ENCODE results near the gene PGBD5.

Gene PGBD5

DNA sequence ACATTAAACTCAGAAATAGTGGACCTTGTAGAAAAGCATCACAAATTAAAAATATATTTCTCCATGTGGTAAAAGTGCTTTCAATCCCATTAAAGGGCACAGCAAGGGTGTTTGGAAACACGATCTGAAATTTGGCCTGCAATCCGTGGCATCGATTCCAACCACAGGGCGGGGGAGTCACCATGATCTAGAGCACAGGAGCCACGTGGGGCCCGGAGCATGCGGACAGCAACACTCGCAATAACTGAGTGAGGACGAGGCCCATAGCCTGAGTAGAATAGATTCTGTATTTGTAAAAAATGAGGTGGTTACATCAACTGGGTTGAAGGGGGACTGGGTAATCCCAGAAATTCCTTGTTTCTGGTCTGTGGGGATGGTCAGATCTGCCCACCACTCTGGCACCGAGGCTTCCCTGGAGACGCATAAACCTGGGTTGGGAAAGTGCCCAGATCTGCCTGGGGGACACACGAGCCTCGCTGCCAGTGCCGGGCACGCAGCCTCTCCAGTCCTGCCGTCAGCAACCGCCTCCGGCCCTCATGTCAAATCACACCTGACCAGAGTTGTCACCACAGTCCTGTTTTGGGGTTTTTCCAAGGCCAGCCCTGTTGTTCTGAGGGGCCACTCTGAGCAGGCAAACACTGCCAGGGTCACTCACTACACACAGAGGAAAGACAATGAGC is 104.3 kb downstream of the PGBD5 start:
- 94% methylated on average over 18 of the region's 18 CpGs for WGBS
- Histone ChIP-seq H3K4me1 (ENCODE audit: insufficient read depth, low read length) (no peaks in the 10 kb centered on the region), H3K4me3 (ENCODE audit: low read length) (no peak overlapping the region), H3K27ac (ENCODE audit: low read depth, low read length) (no peak overlapping the region), H3K36me3 (ENCODE audit: insufficient read depth, low read length) (peaks cover 33% of the 10 kb centered on the region), H3K9me3 (ENCODE audit: insufficient read depth, low read depth, low read length) (no peaks in the 10 kb centered on the region), H3K9ac (ENCODE audit: low read depth, low read length) (no peak overlapping the region), H3K27me3 (ENCODE audit: insufficient read depth, low read length) (no peaks in the 10 kb centered on the region)

DNA sequence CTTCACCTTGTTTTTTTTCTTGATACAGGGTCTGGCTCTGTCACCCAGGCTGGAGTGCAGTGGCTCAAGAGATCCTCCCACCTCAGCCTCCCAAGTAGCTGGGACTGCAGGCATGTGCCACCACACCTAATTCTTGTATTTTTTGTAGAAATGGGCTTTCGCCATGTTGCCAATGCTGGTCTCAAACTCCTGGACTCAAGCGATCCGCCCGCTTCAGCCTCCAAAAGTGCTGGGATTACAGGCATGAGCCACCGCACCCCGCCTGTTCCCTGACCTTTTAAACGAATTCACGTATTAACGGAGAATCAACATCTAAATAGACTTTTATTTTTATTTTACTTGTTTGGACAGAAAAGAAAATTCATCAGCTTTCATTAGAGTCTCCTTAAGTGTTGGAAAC is 104.8 kb downstream of the PGBD5 start:
- Histone ChIP-seq H3K9ac (ENCODE audit: low read depth, low read length) (no peak overlapping the region), H3K36me3 (ENCODE audit: insufficient read depth, low read length) (peaks cover 33% of the 10 kb centered on the region), H3K27me3 (ENCODE audit: insufficient read depth, low read length) (no peaks in the 10 kb centered on the region), H3K9me3 (ENCODE audit: insufficient read depth, low read depth, low read length) (no peaks in the 10 kb centered on the region), H3K27ac (ENCODE audit: low read depth, low read length) (no peak overlapping the region), H3K4me1 (ENCODE audit: insufficient read depth, low read length) (no peaks in the 10 kb centered on the region), H3K4me3 (ENCODE audit: low read length) (no peak overlapping the region)
- 91% methylated on average over 9 of the region's 9 CpGs for WGBS

DNA sequence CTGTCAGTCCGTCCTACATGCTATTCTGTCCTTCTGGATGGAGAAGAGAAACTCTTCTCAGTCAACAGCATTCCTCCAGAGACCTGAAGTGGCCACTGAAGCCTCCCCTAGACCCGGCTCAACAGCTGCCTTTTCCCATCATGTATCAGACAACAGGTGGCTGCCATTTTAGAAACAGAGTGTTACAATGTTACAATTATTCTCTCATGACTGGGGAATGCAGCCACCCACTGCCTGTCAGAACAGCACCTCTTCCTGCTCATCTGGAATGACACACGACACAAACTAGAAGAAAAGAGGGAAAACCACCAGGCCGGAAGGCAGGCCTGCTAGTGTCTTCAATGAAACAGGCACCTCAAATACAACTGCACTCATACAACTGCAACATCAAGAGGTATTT is 105.3 kb downstream of the PGBD5 start:
- no peaks in the 10 kb centered on the region for H3K27me3 ChIP-seq (ENCODE audit: insufficient read depth, low read length)
- 89% methylated on average over 4 of the region's 4 CpGs for WGBS
- no peaks in the 10 kb centered on the region for H3K9me3 ChIP-seq (ENCODE audit: insufficient read depth, low read depth, low read length)
- no peak overlapping the region for H3K4me3 ChIP-seq (ENCODE audit: low read length)
- no peak overlapping the region for H3K27ac ChIP-seq (ENCODE audit: low read depth, low read length)
- H3K4me1 ChIP-seq (ENCODE audit: insufficient read depth, low read length): no peaks in the 10 kb centered on the region
- no peak overlapping the region for H3K9ac ChIP-seq (ENCODE audit: low read depth, low read length)
- H3K36me3 ChIP-seq (ENCODE audit: insufficient read depth, low read length): peaks cover 33% of the 10 kb centered on the region

DNA sequence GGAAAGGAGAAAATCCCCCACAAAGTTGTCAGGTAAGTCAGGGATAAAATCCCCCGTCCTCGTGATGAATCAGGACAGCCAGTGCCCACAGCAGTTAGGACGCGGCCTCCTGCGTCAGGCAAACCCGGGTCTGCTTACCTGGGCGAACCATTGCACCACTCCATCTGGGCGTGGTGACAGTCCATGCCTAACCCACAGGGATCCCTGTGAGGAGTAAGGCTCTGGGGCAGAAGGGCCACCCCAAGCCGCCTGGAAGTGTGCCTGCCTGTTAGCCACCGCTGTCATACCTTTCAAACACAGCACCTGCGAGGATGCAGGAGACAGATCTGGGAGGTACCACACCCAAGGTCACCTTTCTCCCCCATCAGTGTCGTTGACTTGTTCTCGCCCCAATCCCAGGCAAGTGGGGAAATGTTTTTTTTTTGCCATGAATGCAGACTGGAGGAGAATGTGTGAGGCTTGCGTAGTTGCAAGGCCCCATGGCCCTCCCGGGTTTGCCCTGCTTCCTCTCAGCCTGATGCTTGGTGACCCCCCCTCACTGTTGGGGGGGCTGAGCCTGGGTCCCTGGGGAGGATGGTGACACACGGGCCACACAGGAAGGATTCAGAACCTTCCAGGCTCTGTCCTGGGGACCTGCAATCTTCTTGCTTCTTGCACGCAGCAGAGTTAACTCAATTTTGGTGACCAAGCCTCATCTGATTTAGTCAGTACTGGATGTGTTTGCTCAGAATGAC is 107.0 kb downstream of the PGBD5 start:
- Histone ChIP-seq H3K4me3 (ENCODE audit: low read length) (no peak overlapping the region), H3K9me3 (ENCODE audit: insufficient read depth, low read depth, low read length) (no peaks in the 10 kb centered on the region), H3K9ac (ENCODE audit: low read depth, low read length) (no peak overlapping the region), H3K27me3 (ENCODE audit: insufficient read depth, low read length) (no peaks in the 10 kb centered on the region), H3K27ac (ENCODE audit: low read depth, low read length) (no peak overlapping the region), H3K36me3 (ENCODE audit: insufficient read depth, low read length) (peaks cover 20% of the 10 kb centered on the region), H3K4me1 (ENCODE audit: insufficient read depth, low read length) (no peaks in the 10 kb centered on the region)
- WGBS: 96% methylated on average over 17 of the region's 17 CpGs

DNA sequence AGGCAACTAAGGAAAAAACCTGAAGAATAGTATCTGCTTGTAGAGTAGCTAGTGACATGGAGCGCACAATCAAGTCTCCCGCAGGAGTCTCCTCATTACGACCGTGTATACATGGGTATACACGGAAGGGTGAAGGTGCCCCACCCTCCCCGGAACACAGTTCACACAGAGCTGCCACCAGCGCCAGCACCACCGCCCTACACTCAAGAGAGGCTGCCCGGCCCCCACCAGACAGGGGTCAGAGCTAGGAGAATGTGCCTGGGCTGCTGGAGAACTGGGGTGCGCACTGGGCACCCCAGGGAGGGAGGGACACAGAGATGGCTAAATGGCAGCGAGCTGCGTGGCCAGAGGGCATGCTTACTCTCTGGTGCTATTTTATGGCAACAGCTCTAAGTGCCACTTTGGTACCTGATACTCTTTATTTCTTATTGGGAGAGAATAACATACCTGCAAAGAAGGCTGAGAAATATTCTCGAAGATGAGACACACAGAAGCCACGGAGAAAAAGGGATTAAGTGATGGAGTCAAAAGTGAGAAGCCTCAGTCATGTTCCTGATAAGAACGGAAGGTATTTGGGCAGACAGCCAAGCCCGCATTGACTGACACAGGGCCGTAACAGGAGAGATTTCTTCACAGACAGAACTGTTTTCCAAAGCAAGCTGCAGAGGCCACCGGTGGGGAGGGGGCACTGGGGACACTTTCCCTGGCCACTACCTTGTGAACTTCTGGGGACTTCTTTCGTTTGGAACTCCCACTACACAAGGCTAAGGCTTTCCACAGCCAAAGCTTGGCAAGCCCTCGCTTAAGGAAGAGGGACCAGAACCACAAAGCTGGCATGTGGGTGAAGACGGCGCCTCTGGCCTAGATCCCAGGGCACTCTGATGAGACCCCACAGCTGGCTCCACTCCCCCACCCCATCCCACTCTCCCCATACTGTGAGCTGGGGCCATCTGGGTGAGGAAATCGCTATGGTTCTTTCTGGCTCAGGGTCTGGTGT is 108.0 kb downstream of the PGBD5 start:
- peaks cover 10% of the 10 kb centered on the region; the same call in 1 of the 2 replicates for H3K36me3 ChIP-seq (ENCODE audit: insufficient read depth, low read length)
- WGBS: 93% methylated on average over 23 of the region's 23 CpGs
- H3K9ac ChIP-seq (ENCODE audit: low read depth, low read length): no peak overlapping the region
- no peaks in the 10 kb centered on the region for H3K27me3 ChIP-seq (ENCODE audit: insufficient read depth, low read length)
- H3K4me1 ChIP-seq (ENCODE audit: insufficient read depth, low read length): no peaks in the 10 kb centered on the region
- no peak overlapping the region for H3K4me3 ChIP-seq (ENCODE audit: low read length)
- H3K9me3 ChIP-seq (ENCODE audit: insufficient read depth, low read depth, low read length): no peaks in the 10 kb centered on the region
- no peak overlapping the region for H3K27ac ChIP-seq (ENCODE audit: low read depth, low read length)

DNA sequence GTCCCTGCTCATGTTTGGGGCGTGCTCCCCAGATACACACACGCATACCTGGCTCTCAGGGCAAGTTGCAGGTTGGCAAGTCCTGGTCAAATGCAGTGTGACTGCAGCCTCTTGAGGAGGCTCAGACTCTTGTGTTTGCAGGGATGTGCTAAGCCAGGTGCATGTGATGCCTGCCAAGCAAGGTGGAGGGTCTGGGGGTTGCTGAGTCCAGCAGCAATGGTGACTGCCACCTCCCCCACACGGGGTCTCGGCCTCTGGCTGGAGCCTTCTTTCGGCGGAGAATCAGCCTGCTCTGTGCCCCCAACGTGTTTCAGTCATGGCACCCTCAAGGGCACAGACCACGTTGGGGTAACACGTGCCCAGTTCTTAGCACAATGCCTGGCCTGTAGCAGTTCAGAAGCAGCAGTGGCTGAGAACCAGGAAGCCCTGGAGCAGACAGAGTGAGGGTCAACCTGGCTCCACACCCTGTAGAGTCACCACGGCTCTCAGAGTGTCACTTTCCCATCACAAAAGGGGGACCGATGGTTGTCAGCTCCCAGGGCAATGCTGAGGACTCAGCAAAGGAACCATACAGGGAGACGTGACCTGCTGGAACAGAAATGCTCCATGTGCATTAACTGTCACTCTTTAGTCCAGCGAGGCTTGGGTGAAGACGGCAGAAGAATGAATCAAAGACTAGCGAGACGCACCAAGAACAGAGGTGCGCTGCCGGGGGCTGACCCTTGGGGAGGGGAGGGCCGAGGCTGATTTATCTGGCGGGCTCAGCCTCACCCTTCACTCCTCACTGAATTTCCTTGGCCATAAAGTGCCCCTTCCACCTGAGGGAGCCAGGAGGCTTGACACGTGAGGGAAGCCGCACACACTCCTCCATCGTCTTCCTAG is 109.0 kb downstream of the PGBD5 start:
- Histone ChIP-seq H3K4me3 (ENCODE audit: low read length) (no peak overlapping the region), H3K27me3 (ENCODE audit: insufficient read depth, low read length) (no peaks in the 10 kb centered on the region), H3K9me3 (ENCODE audit: insufficient read depth, low read depth, low read length) (no peaks in the 10 kb centered on the region), H3K4me1 (ENCODE audit: insufficient read depth, low read length) (no peaks in the 10 kb centered on the region), H3K36me3 (ENCODE audit: insufficient read depth, low read length) (peaks cover 4% of the 10 kb centered on the region; the same call in 1 of the 2 replicates), H3K27ac (ENCODE audit: low read depth, low read length) (no peak overlapping the region), H3K9ac (ENCODE audit: low read depth, low read length) (no peak overlapping the region)
- 92% methylated on average over 23 of the region's 23 CpGs for WGBS

DNA sequence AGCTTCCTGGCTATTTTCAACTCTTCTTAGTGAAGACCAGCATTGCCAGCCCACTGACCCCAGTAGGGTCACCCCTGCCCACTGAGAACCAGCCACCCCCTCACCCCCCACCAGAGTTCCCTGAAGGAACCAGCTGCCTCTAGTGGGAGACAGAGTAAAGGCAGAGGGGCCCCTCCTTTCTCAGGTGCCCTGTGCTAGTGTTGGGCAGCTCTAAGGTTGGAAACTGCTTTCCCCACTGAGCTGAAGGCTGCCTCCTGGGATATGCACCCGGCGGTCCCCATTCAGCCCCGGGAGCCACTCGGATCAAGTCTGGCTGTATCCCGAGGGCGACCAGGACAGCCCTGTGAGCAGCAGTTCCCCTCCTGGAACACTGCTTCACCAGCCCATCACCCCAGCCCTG is 111.0 kb downstream of the PGBD5 start:
- no peak overlapping the region for H3K9ac ChIP-seq (ENCODE audit: low read depth, low read length)
- no peaks in the 10 kb centered on the region for H3K36me3 ChIP-seq (ENCODE audit: insufficient read depth, low read length)
- no peaks in the 10 kb centered on the region for H3K4me1 ChIP-seq (ENCODE audit: insufficient read depth, low read length)
- H3K4me3 ChIP-seq (ENCODE audit: low read length): no peak overlapping the region
- H3K9me3 ChIP-seq (ENCODE audit: insufficient read depth, low read depth, low read length): no peaks in the 10 kb centered on the region
- 94% methylated on average over 6 of the region's 6 CpGs for WGBS
- H3K27ac ChIP-seq (ENCODE audit: low read depth, low read length): no peak overlapping the region
- H3K27me3 ChIP-seq (ENCODE audit: insufficient read depth, low read length): no peaks in the 10 kb centered on the region

DNA sequence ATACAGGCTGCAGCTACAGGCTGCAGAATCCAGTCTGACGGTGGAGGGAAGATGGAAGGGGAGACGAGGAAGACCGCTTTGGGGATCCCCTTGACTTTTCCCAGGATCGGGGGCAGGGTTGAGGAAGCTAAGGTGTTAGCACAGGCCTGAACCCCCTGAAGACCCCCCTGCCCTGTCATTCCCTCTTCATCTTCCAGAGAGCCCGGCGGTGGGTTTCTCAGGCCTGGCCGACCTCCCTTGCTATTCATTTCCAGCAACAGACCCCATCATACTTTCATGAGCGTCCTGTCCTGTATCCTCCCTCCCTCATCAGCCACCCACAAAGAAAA is 112.0 kb downstream of the PGBD5 start:
- H3K27me3 ChIP-seq (ENCODE audit: insufficient read depth, low read length): no peaks in the 10 kb centered on the region
- no peaks in the 10 kb centered on the region for H3K36me3 ChIP-seq (ENCODE audit: insufficient read depth, low read length)
- H3K4me3 ChIP-seq (ENCODE audit: low read length): no peak overlapping the region
- WGBS: 91% methylated on average over 8 of the region's 8 CpGs
- H3K27ac ChIP-seq (ENCODE audit: low read depth, low read length): no peak overlapping the region
- H3K4me1 ChIP-seq (ENCODE audit: insufficient read depth, low read length): no peaks in the 10 kb centered on the region
- H3K9me3 ChIP-seq (ENCODE audit: insufficient read depth, low read depth, low read length): no peaks in the 10 kb centered on the region
- H3K9ac ChIP-seq (ENCODE audit: low read depth, low read length): no peak overlapping the region

DNA sequence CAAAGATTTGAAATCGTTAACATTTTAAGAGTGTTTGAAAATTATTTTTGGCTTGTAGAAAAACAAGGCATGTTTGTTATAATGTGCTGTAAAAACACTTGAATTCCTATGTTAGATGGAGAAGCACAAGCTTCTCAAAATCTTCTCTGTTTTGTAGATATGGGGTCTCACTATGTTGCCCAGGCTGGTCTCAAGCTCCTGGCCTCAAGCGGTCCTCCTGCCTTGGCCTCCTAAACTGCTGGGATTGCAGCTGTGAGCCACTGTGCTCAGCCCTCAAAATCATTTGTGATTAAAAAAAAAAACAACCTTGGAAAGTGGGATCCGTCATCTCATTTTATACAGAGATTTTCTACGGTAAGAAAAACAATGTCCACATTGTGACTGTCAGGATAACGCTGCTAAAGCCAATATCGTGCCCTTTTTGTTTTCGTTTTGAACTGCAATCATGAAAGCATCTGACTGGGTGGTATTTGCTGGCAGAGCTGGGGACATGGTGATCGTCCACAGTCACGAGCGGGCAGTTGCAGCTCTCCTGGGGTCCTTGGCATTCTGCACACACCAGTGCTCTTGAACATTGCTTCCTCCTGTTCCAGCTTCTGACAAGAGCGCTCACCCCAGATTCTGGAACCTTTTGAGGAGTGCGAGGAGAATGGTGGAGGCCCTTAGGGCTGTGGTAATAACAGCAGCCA is 112.5 kb downstream of the PGBD5 start:
- no peak overlapping the region for H3K27ac ChIP-seq (ENCODE audit: low read depth, low read length)
- no peaks in the 10 kb centered on the region for H3K4me1 ChIP-seq (ENCODE audit: insufficient read depth, low read length)
- H3K27me3 ChIP-seq (ENCODE audit: insufficient read depth, low read length): no peaks in the 10 kb centered on the region
- H3K9me3 ChIP-seq (ENCODE audit: insufficient read depth, low read depth, low read length): no peaks in the 10 kb centered on the region
- WGBS: 91% methylated on average over 12 of the region's 12 CpGs
- no peak overlapping the region for H3K9ac ChIP-seq (ENCODE audit: low read depth, low read length)
- no peaks in the 10 kb centered on the region for H3K36me3 ChIP-seq (ENCODE audit: insufficient read depth, low read length)
- no peak overlapping the region for H3K4me3 ChIP-seq (ENCODE audit: low read length)

DNA sequence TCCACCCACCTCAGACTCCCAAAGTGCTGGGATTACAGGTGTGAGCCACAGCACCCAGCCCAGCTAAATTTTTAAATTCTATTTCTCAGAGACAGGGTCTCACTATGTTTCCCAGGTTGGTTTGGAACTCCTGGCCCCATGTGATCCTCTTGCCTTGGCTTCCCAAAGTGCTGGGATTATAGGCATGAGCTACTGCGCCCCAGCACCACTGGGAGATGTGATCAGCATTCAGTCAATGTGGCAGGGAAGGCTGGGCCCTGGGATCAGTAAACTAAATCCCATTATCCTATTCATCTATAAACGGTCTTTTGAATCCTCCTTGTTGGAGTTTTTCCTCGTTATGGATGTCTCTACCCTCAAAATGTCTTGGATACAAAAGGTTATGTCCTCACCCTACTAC is 113.5 kb downstream of the PGBD5 start:
- Histone ChIP-seq H3K9me3 (ENCODE audit: insufficient read depth, low read depth, low read length) (no peaks in the 10 kb centered on the region), H3K27me3 (ENCODE audit: insufficient read depth, low read length) (no peaks in the 10 kb centered on the region), H3K36me3 (ENCODE audit: insufficient read depth, low read length) (no peaks in the 10 kb centered on the region), H3K4me3 (ENCODE audit: low read length) (no peak overlapping the region), H3K9ac (ENCODE audit: low read depth, low read length) (no peak overlapping the region), H3K4me1 (ENCODE audit: insufficient read depth, low read length) (no peaks in the 10 kb centered on the region), H3K27ac (ENCODE audit: low read depth, low read length) (no peak overlapping the region)
- WGBS: 85% methylated on average over 3 of the region's 3 CpGs
